ENCODE results near the gene IL11.

The IL11 gene

DNA sequence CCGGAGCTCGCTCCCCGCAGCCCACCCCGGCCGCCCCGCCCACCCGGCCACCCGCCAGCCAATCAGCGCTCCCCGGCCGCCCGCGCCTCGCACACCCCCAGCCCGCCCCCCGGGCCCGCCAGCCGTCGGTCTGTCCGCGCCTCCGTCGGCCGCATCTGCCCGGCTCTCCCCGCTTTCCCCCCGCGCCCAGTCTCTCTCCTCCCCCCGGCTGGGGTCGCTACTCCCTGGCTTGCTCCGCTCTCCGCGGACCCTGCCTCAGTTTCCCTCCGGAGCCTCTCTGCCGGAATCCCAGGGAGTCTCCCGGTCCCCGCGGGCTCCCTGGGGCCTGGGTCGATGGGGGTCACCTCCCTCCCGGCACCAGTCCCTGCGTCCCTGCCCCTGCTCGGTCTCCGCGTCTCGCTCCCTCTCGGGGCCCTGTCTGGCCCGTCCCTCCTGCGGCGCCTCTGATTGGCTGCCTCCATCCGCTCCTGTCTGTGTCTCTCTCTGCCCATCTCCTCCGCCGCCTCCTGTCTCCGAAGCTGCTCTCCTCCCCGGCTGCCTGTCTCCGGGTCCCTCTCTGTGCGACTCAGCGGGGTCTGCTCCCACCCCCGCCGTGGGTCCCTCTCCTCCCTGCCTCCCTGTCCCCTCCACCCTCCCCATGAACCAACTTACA is 484 bp downstream of the IL11 start:
- peak; percentile 53 for DNase-seq

DNA sequence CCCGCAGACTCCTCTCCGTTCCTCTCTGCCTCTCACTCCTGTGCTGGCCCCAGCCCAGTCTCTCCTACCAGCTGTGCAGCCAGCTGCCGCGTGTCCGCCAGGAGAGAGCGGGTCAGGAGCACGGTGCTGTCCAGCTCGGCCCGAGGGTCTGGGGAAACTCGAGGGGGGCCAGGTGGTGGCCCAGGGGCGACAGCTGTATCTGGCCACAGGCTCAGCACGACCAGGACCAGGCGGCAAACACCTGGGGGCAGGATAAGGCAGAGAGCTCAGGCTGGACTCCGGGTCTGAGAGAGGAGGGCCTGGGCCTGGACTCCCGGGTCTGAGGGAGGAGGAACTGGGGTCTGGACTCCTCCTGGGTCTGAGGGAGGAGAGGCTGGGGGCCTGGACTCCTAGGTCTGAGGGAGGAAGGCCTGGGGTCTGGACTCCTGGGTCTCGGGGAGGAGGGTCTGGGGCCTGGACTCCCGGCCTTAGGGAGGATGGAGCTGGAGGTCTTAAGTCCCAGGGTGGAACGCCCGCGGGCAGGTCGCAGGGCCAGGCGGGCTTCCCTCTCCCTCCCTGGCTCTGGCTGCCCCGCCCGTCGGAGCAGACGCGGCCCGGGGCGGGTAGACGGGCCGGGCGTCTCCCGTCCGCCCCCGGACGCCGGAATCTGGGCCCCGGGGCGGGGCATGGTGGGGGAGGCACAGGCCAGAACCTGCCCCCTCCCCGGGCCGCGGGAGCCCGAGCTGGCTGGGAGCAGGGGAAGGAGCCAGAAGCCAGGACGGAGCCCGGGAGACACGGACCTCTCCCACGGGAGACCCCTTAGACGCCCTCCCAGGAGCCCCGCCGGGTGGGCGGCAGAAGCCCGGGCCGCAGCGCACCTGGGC is 1.3 kb downstream of the IL11 start:
- DNase-seq: peak; percentile 64

DNA sequence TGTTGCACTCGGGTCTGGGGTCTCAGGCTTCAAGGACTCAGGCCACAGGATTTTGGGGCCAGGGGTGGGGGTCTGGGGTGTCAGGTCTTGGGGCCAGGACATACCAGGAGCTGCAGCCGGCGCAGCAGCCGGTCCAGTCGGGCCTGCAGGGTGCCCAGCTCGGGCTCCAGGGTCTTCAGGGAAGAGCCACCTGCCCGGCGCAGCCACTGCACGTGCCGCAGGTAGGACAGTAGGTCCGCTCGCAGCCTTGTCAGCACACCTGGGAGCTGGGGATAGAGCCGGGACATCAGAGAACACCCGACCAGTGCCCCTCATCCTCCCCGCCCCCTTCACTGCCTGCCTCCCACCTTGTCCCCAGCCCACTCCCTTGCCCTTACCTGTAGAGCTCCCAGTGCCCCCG is 2.2 kb downstream of the IL11 start:
- DNase-seq: no peak

DNA sequence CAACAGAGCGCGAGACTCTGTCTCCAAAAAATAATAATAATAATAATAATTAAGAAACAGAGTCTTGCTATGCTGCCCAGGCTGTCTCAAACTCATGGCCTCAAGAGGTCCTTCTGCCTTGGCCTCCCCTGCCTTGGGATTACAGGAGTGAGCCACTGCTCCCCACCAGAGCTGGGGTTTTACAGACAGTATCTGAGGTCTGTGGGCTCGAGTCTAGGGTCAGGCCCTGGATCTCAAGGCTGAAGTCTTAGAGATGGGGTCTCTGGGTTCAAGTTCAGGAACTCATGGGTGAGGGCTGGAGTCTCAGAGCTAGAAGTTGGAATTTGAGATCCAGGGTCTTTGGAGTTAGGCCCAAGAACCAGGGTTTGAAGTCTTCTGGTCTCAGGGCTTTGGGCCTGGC is 3.5 kb downstream of the IL11 start:
- no peak for DNase-seq

DNA sequence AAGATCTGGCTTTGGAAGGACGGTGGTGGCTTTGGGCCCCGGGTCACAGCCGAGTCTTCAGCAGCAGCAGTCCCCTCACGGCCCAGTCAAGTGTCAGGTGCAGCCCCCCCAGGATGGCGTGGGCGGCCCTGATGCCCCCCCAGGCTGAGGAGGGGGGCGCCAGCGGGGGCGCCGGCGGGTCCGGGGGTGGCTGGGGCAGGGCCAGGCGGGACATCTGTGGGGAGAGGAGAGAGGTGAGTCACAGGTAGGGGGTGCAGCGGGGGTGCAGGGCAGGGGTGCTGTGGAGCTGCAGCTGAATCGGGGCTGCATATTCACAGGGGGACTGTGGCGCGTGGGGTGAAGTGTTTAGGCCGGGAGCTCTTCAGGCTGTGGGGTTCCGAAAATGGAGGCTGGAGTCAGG is 4.3 kb downstream of the IL11 start:
- DNase-seq: no peak

DNA sequence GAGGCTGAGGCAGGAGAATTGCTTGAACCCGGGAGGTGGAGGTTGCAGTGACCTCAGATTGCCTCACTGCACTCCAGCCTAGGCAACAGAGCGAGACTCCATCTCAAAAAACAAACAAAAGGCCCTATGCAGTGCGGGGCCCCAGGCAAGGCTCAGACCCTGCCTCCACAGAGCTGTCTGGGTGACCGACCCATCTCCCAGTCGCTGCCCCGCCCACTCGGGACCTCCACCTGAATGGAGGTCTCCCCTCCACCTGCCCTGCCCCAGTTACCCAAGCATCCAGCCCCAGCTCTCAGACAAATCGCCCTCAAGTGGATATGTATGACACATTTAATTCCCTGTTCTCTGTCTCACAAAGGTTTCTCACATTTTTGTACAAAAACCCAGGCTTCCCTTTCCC is 5.0 kb downstream of the IL11 start:
- DNase-seq: no peak

DNA sequence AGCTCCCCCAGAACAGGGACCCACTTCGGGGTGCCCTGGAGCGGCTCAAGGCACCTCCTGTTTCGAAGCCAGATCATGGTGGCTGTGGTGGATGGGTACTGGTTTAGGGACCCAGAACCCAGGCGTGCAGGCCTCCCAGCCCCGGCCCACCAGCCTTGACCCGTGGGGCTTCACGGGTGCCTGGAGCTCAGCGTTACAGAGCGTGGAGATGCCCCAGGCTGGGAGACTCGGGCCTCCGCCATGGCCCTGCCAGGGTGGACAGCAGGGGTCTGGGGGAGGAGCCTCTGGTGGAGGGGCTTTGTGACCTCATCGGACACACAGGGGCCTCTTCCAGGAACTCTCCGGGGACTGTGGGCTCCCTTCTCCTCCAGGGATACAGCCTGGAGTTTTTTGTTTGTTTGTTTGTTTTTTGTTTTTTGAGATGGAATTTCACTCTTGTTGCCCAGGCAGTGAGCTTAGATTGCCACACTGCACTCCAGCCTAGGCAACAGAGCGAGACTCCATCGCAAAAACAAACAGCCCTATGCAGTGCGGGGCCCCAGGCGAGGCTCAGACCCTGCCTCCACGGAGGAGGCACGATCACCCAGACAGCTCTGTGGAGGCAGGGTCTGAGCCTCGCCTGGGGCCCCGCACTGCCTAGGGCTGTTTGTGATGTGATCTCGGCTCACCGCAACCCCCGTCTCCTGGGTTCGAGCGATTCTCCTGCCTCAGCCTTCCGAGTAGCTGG is 7.1 kb downstream of the IL11 start, which contains the start of gene GARIN5B:
TSS of gene GARIN5B (minus strand) at position 271 of the 727 bp plus-strand sequence. CDS start at position 77, 194 bp downstream.
- no peak for DNase-seq

DNA sequence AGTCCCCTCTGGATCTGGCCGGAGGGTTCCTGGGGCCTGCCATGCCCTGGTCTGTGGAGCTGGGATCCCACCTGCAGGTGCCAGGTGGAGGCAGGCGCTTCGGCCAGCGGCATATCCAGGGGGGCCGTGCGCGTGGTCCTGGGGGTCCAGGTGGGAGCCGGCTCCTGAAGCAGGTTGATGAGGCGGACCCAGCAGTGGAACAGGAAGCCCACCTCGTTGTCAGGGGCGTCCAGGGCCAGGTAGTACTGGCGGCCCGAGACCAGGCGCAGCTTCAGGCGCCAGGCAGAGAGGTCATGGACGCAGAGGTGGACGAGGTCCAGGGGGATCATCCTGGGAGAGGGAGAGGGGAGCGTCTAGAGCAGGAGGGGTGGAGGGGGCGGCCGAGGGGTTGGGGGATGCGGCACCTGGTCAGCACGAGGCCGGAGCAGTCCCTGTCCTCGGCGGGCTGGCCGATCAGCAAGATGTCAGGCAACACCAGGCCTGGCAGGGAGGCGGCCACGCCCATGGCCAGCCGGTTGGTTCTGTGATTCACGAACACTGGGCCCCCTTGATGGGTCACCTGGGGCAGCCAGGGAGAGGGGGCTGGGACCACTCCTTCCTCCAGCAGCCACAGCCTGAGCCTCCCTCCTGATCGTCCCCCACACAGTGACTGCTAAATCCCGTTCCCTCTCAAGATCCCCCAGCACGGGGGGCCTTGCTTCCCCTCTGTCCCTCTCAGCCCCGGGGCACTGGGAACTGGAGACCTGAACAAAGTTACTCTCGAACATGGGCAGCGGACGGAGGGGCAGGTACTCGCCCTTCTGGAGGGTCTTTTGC is 7.9 kb downstream of the IL11 start:
- DNase-seq: no peak

DNA sequence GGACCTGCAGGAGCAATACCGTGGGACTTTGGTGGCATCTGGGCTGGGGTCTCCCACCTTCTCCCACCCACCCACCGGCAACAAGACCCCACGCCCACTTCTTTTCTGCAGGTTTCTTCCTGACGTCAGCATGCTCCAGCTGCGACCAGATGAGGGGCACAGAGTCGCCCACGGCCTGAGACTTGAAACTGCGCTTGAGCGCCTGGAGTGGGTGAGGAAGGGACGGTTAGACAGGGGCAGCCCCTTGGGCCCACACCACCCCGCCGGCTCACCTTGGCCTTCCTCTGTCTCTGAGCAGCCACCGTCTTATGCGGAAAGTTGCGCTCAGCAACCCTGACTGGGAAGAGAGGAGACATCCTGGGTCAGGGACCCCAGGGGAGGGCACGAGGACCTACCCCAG is 9.4 kb downstream of the IL11 start:
- no peak for DNase-seq

DNA sequence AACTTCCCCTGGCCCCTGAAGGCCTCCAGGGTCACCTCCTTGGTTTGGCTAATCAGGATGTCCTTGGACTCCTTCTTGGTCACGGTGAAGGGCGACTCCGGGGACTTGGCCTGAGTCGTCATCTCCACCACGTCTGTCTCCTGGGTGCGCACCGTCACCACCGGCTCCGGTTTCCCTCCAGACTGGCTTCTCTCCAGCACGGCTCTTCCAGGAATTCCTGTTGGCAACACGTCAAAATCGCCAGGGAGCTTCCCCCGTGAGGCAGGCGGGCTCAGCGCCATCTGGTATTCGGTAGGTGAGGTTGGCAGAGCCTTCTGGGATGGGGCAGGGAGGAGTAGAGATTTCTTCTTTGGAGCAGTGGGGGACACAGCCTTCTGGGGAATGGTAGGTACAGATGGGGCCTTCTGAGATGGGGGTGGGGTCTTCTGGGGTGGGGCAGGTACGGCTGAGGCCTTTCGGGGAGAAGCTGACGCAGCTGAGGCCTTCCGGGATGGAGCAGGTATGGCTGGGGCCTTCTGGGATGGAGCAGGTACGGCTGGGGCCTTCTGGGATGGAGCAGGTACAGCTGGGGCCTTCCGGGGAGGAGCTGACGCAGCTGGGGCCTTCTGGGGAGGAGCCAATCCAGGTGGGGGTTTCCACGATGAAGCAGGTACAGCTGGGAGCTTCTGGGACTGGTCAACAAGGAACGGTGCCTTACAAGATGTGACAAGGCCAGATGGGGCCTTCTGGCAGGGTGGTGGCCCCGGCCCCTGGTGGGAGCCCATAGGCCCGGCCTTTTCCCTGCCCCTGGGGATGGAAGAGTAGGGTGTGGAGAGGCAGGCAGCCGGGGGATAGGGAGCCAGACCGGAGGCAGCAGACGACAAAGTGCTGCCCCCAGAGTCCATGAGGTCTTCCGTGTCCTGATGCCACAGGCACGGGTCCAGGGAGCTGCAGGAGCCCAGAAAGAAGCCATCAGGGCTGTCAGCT is 11.0 kb downstream of the IL11 start:
- DNase-seq: no peak

DNA sequence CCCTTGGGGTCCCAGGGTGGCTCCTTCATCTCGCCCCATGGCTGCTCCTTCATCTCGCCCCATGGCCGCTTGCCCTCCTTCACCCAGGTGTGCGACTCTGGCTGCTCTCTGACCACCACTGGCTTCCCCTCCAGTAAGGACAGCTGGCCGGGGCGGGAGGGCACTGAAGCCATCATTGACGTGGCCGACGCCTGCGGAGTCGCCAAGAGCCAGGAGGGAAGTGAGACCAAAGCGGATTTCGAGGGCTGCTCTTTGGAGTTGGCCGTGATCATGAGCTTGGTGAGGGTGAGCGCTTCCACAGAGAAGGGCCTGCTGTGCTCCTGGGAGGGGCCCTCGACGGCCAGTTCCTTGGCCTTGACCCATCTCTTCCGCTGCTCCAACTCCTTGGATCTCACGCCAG is 11.8 kb downstream of the IL11 start:
- DNase-seq: no peak

DNA sequence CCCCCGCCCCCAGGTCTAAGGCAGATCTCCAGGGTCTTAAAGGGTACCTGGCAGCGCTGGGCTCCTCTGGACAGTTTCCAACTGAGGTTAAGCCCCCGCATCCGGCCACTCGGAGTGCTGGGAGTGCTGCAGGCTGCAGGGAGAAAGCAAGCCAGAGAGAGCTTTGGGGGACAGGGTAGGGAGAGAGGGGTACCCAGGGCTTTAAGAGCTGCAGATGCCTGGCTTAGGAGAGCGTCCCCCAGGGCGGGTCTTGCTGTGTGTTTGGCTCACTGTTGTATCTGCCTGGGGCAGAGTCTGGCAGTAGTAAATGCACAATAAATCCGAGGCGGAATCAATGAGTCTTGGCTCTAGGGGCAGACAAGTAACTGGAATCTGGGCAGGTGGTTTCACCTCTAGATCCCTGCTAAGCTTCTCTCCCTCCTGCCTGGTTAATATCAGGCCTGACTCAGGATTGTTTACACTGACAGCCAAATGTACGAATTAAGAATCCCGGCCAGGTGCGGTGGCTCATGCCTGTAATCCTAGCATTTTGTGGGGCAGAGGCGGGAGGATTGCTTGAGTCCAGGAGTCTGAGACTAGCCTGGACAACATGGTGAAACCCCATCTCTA is 14.9 kb downstream of the IL11 start:
- DNase-seq: peak; percentile 23

DNA sequence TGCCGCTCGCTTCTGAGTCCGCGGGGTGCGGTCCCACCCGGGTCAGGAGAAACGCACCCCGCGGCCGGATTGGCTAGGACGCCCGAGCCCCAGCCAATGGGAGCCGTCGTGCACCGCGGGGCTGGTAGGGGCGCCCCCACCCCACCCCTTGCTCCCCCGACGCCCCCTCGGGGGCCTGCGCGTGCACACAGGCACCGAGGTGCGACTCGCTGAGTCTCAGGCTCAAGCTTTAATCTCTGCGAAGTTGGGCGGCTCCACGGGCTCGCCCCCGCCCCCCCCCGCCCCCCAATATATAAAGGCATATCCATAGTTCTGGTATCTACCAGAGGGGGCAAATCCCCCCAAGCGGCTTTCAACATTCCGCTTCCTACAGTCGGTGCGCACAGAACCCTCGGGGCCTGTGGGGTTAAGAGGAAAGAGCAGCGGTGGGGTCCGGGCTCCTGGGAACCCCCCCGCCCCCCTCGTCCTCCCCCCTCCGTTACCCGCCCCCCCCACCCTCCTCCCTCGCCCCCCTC is 15.5 kb downstream of the IL11 start, which contains the start of gene COX6B2:
TSS of gene COX6B2 (minus strand) at position 22 of the 515 bp plus-strand sequence. CDS start 198 bp downstream, outside the sequence.
- DNase-seq: peak; percentile 21

DNA sequence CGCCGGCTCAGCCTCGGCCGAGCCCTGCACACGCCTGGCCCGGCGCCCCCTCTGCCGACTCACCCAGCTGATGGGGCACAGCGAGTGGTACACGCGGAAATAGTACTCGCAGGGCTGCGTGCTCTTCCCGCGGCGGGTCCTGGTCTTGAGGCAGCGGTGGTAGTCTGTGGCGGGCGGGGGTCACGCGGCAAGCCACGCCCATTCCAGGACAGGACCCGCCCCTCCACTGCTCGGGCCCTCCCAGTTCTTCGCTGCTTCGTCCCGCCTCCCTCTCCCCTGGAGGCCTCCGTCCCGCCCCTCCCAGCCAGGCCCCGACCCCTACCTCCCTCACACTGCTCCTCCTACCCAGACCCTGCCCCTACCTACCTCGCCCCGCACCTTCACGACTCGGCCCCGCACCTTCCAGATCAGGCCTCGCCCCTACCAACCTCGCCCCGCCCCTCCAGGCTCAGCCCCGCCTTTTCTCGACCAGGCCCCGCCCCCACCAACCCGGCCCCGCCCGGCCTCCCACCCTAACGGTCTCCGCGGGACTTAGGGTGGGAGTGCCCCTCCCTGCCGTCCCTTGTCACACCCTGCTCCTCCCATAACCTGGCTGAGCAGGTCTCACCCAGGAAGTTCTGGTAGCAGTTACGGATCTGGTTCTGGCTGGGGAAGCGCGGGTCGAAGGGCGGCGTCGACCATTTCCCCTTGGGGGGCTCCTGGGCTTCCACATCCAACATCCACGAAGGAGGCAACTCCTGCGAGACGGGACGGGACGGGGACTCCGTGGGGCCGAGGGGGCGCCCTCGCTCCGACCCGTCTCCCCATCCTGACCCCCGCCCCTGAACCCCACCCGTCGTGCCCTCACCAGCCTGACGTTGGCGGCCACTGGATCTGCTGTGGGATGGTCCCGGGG is 16.2 kb downstream of the IL11 start:
- DNase-seq: peak; percentile 62

DNA sequence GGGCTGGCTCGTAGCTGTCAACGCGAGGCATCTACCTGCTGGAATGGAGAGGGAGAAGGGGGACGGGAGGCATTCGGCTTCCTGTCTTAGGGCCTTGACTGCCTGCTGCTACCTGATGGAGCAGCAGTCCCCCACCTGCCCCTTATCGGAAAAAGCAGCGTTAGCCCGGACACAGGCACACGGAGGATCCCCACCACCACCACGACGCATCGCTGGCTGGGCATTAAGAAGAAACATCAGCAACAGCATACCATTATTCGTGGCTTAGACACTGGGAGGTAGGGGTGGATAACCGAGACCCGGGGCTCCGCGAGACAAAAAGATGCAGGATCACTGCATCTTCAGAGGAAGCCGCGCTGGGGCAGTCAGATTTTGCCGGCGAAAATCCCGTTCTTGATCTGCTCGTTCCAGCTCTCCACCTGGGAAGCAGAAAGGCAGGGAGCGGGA is 16.9 kb downstream of the IL11 start:
- no peak for DNase-seq

DNA sequence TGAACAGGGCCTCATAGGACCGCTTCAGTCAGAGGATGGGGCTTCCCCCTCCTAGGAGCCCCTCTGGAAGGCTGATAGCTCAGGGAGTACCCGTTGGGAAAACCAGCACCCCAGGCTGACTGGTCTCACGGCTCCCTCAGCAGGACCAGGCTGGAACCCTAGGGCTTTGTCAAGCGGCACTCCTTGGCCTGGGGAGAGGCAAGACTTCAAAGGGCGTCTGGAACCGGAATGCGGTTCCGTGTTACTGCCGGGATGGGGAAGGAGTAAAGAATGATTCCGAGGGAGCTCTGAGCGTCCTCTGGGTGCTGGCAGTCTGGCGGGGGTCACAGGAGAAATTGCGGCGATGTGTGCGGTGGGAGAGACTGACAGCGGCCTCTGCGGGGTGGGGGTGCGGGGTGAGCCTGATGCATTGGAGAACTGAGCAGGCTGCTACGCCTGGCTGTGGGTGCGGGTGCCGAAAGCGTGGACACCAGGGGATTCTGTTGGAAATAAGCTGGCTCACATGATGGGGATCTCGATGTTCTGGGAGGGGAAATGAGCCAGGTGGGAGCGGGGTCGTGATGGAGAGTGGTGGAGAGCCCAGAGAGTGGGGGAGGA is 17.6 kb downstream of the IL11 start:
- DNase-seq: no peak

DNA sequence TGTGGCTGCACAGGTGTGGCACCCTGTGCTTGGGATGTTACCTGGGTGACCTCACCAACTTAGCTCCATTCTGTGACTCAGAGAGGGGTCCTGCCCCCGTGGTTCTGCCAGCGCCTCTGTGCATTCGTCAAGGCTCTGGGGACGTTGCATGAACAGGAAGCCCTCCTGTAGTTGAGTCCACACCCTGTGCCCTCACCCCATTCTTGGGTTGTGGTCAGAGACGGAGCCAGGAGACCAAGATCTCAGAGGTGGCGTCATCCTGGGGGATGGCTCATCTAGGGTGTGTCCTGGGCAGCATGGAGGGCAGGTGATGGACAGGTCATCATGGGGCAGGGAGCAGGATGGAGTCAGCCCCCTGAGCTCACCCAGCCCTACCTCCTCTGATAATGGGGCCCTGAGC is 18.2 kb downstream of the IL11 start:
- DNase-seq: no peak

DNA sequence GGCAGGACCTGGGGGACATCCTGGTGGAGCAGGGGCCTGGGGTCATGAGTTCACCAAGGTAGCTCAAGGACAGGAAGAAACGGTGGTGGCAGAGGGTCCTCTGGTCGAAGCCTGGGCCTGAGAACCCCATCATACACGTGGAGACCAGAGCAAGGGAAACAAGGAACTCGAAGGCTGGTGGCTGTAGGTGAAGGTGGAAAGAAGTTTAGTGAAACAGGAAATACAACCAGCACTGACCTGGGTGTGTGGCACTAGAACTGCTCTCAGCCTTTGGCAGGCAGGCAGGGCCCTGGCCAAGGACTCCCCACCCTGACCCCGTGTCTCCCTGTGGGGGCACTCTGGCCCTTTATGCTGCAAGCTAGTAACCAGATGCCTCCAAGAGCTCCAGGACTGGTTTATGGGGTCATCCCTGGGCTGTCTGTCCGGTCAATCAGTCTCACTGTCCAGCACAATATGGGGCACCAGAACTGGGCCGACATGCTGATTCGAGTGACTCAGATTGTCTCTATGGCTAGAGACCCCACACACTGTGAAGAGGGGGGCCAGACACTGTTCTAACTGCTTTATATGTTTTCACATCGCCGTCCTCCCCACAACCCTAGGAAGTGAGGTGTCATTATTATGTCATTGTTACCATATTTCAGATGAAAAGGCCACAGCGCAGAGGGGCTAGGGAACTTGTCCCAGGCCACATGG is 19.5 kb downstream of the IL11 start:
- DNase-seq: no peak

All from right hindlimb (tissue), 1 donor.